Mesodermal cell (in vitro differentiated cells): ENCODE data around the gene TOR4A. TPM values are rescaled to one million over a fixed set of nuclear protein-coding genes. Genes with fewer than 3 reads are reported as not detected.
A peak's percentile ranks its signal among the peaks of the same experiment; 100 is the strongest.

ENCODE experiments used
- H3K27ac ChIP-seq: 2 replicates; pipeline ENCODE4 v1.7.0; 2013; ENCODE audit warnings: mild to moderate bottlenecking, low read depth, low read length, moderate library complexity; ENCODE audit not compliant: severe bottlenecking
- H3K36me3 ChIP-seq: 2 replicates; pipeline ENCODE4 v1.7.1; 2013; ENCODE audit warnings: mild to moderate bottlenecking, low read length, moderate library complexity; ENCODE audit not compliant: control insufficient read depth, insufficient read depth
- H3K4me1 ChIP-seq: one replicate; pipeline ENCODE4 v1.7.1; 2013; ENCODE audit warnings: mild to moderate bottlenecking, low read length; ENCODE audit not compliant: insufficient read depth, control insufficient read depth, poor library complexity, severe bottlenecking
- H3K4me3 ChIP-seq: 2 replicates; pipeline ENCODE4 v1.7.0; 2013; ENCODE audit warnings: low read length, control low read depth, mild to moderate bottlenecking; ENCODE audit not compliant: insufficient read depth, poor library complexity, severe bottlenecking; ENCODE audit errors: extremely low read depth
- H3K9me3 ChIP-seq: 2 replicates; pipeline ENCODE4 v1.7.1; 2013; ENCODE audit warnings: mild to moderate bottlenecking, low read length, moderate library complexity; ENCODE audit not compliant: control insufficient read depth
- WGBS, 2 experiments: methylation state at CpG; one replicate each; pipeline ENCODE4 v1.1.5; 2013; ENCODE audit warnings: missing lambda C conversion rate in 2 of 2; ENCODE audit not compliant: insufficient coverage in 2 of 2; 5-methylcytosine and 5-hydroxymethylcytosine counted together
- polyA plus RNA-seq, 2 experiments: library from polyadenylated mRNA; stranded (reverse); fragments of 50-300 nt; gene quantifications; one replicate each; pipeline ENCODE4 v1.2.3, GENCODE V29; 2013

TOR4A gene
- 19.6 TPM for polyA plus RNA-seq (2013, experiment 1 of 2)
- polyA plus RNA-seq (2013, experiment 2 of 2): 15.5 TPM

DNA sequence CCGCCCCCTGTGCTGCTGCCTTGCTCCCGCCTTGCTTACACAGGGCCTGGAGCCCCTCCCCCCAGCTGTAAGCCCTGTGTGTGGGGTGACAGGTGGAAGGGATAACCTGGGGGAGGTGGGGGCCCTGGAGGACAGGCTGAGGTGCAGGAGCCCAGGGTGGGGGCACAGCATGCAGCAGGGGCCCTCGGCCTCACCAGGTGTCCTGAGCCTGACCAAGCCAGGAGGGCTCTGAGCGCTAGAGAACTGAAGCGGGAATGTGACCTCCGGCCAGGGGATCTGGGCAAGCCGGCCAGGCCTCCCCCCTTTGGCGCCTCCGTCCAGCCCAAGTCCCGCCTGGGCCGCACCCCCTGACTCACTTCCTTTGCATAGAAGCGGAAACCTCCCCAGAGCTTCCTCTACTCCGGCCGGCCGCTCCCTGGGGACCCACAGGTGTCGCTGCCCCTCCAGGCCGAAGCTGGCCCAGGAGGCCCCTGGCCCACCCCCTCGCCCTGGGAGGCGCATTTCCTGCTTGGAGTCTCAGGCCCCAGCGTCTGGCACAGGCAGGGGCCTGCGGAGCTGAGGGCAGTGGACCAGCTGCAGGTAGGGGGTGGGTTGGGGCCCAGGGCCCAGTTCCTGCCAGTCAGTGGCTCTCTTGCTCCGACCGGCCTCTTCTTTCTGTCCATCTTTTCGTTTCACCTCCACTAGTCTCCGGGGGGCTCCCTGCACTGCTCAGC is at the start of gene TOR4A:
TOR4A (plus strand) TSS at position 398 of the 713 bp plus-strand sequence. CDS start 964 bp downstream, outside the sequence.
- peaks cover 36% of the 10 kb centered on the region for H3K36me3 ChIP-seq
- peak within 1 kb of the TSS; percentile 91 for H3K27ac ChIP-seq
- WGBS, 2 experiments: 10 to 19% methylated on average over 13 to 19 of the region's 25 CpGs
- H3K4me3 ChIP-seq: peak within 1 kb of the TSS; percentile 64
- no peaks in the 10 kb centered on the region for H3K9me3 ChIP-seq
- peaks cover 23% of the 10 kb centered on the region for H3K4me1 ChIP-seq

DNA sequence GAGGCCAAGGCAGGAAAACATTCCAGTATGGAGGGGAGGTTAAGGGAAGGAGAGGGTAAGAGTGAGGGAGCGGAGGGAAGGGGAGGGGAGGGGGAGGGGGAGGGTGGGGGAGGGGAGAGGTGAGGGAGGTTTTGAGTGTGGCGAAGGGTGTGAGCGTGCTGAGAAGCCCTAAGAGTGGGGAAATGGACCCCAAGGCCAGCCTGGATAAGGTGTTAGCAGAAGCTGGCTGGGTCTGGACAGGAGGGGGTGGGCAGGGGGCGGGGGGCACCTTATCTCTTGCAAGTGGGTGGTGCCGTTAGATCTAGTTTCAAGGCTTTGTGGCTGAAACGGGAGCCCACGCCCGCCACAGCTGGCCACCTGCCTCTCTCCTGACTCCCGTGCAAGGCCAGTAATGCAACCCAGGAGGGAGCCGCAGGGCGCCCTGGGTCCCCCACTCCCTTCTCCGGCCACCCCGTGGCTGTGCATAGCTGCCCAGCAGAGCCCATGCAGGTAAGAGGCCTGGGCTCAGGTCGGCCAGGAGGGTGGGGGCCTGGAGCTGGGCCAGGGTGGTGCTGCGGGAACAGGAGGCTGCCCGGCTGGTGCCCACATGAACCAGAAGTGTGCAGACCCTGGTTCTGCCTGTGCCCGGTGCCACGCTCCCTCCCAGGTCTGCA is 49.5 kb upstream of the TOR4A start:
- no peak overlapping the region for H3K27ac ChIP-seq
- no peaks in the 10 kb centered on the region for H3K36me3 ChIP-seq
- peaks cover 7% of the 10 kb centered on the region for H3K4me1 ChIP-seq
- H3K9me3 ChIP-seq: no peaks in the 10 kb centered on the region
- no peak overlapping the region for H3K4me3 ChIP-seq
- WGBS, 2 experiments: 62 to 67% methylated on average over 10 to 16 of the region's 18 CpGs

DNA sequence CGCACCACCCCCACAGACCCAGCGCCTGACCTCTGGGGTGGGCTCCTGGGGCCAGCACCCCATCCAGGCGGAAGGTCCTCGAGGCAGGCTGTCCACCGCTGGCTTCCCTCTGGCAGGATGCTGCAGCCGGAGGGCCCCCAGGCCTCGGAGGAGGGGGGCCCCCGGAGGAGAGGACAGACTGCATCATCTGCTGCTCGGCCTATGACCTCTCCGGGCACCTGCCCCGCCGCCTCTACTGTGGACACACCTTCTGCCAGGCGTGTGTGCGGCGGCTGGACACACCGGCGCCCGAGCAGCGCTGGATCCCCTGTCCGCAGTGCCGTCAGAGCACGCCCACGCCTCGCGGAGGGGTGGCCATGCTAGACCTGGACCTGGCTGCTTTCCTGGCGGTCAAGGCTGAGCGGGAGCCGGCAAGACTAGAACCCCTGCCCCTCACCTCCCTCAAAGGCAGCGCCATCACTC is 49.0 kb upstream of the TOR4A start:
- H3K9me3 ChIP-seq: no peaks in the 10 kb centered on the region
- no peak overlapping the region for H3K27ac ChIP-seq
- H3K36me3 ChIP-seq: no peaks in the 10 kb centered on the region
- H3K4me3 ChIP-seq: no peak overlapping the region
- H3K4me1 ChIP-seq: peaks cover 7% of the 10 kb centered on the region
- 92 to 93% methylated on average over 24 to 29 of the region's 29 CpGs for WGBS, 2 experiments

GRCh38 chr9:137228968-137229896 is 48.3 kb upstream of the TOR4A start:
- H3K9me3 ChIP-seq: no peaks in the 10 kb centered on the region
- peaks cover 4% of the 10 kb centered on the region for H3K4me1 ChIP-seq
- no peak overlapping the region for H3K4me3 ChIP-seq
- 92 to 93% methylated on average over 25 of the region's 27 CpGs for WGBS, 2 experiments
- no peak overlapping the region for H3K27ac ChIP-seq
- H3K36me3 ChIP-seq: no peaks in the 10 kb centered on the region

- Histone ChIP-seq H3K36me3 (no peaks in the 10 kb centered on the region), H3K9me3 (no peaks in the 10 kb centered on the region), H3K27ac (no peak overlapping the region), H3K4me1 (peaks cover 4% of the 10 kb centered on the region), H3K4me3 (no peak overlapping the region)
- 82 to 87% methylated on average over 13 to 27 of the region's 31 CpGs for WGBS, 2 experiments
Observed at GRCh38 chr9:137229903-137230704, 47.4 kb upstream of the TOR4A start.

GRCh38 chr9:137230705-137231371 is 46.7 kb upstream of the TOR4A start, which contains the start of gene SLC34A3:
Gene SLC34A3, plus strand, starts transcription at chr9:137230901. Its CDS starts 802 bp downstream, at chr9:137231703.
- no peak within 1 kb of the TSS for H3K4me3 ChIP-seq
- 89 to 92% methylated on average over 10 to 14 of the region's 14 CpGs for WGBS, 2 experiments
- H3K27ac ChIP-seq: no peak within 1 kb of the TSS
- H3K9me3 ChIP-seq: no peaks in the 10 kb centered on the region
- no peaks in the 10 kb centered on the region for H3K36me3 ChIP-seq
- peaks cover 4% of the 10 kb centered on the region for H3K4me1 ChIP-seq

GRCh38 chr9:137231372-137232039 is 46.0 kb upstream of the TOR4A start:
- WGBS, 2 experiments: 93% methylated on average over 20 to 21 of the region's 23 CpGs
- peaks cover 4% of the 10 kb centered on the region for H3K4me1 ChIP-seq
- H3K9me3 ChIP-seq: no peaks in the 10 kb centered on the region
- H3K4me3 ChIP-seq: no peak overlapping the region
- no peak overlapping the region for H3K27ac ChIP-seq
- no peaks in the 10 kb centered on the region for H3K36me3 ChIP-seq

- WGBS, 2 experiments: 89 to 94% methylated on average over 7 to 9 of the region's 10 CpGs
- Histone ChIP-seq H3K27ac (no peak overlapping the region), H3K36me3 (no peaks in the 10 kb centered on the region), H3K9me3 (no peaks in the 10 kb centered on the region), H3K4me3 (no peak overlapping the region), H3K4me1 (peaks cover 9% of the 10 kb centered on the region)
Observed at GRCh38 chr9:137232101-137232500, 45.4 kb upstream of the TOR4A start.

DNA sequence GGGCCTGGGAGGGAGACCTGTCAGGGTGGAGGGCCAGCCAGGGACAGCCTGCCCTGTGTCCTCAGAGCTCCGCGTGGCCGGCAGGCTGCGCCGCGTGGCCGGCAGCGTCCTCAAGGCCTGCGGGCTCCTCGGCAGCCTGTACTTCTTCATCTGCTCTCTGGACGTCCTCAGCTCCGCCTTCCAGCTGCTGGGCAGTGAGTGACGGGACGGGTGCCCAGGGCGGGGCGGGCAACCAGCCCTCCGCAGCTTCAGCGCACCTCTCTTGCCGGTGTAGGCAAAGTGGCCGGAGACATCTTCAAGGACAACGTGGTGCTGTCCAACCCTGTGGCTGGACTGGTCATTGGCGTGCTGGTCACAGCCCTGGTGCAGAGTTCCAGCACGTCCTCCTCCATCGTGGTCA is 45.0 kb upstream of the TOR4A start:
- H3K27ac ChIP-seq: no peak overlapping the region
- no peaks in the 10 kb centered on the region for H3K36me3 ChIP-seq
- H3K4me3 ChIP-seq: no peak overlapping the region
- peaks cover 9% of the 10 kb centered on the region for H3K4me1 ChIP-seq
- H3K9me3 ChIP-seq: no peaks in the 10 kb centered on the region
- WGBS, 2 experiments: 90 to 92% methylated on average over 24 of the region's 24 CpGs
